Neural cell (in vitro differentiated cells): ENCODE results near the gene BTBD6. TPM values are rescaled to one million over a fixed set of nuclear protein-coding genes. Genes with fewer than 3 reads are reported as not detected.

ENCODE experiments used
- H2AFZ ChIP-seq: fragments of 200-600, 300-800 bp; sonication (generic), shearing (Covaris generic); 2 replicates; pipeline ENCODE4 v1.6.0; 2014; ENCODE audit warnings: low read depth, mild to moderate bottlenecking, antibody characterized with exemption, low read length, moderate library complexity
- H3F3A ChIP-seq: fragments of 200-600 bp; shearing (Covaris generic); 2 replicates; pipeline ENCODE4 v1.6.1; 2016; ENCODE audit warnings: mild to moderate bottlenecking, moderate library complexity, mixed read lengths, antibody characterized with exemption, low read length; ENCODE audit not compliant: insufficient read depth, poor library complexity, severe bottlenecking
- H3K27ac ChIP-seq: fragments of 200-600, 300-800 bp; sonication (generic), shearing (Covaris generic); 2 replicates; pipeline ENCODE4 v1.5.1; 2014; ENCODE audit warnings: mild to moderate bottlenecking, low read length, moderate library complexity
- H3K27me3 ChIP-seq: fragments of 300-800, 200-600 bp; sonication (generic), shearing (Covaris generic); 2 replicates; pipeline ENCODE4 v1.6.0; 2014; ENCODE audit warnings: mild to moderate bottlenecking, low read depth, low read length, moderate library complexity; ENCODE audit not compliant: insufficient read depth
- H3K36me3 ChIP-seq: fragments of 300-800, 200-600 bp; sonication (generic), shearing (Covaris generic); 2 replicates; pipeline ENCODE4 v1.5.1; 2014; ENCODE audit warnings: mild to moderate bottlenecking, antibody characterized with exemption, low read length, moderate library complexity; ENCODE audit not compliant: insufficient read depth
- H3K4me2 ChIP-seq: fragments of 300-800, 200-600 bp; sonication (generic), shearing (Covaris generic); 2 replicates; pipeline ENCODE4 v1.6.0; 2014; ENCODE audit warnings: mild to moderate bottlenecking, low read length
- H3K4me3 ChIP-seq: fragments of 300-800, 200-600 bp; sonication (generic), shearing (Covaris generic); 2 replicates; pipeline ENCODE4 v1.5.1; 2014; ENCODE audit warnings: mild to moderate bottlenecking, low read length, moderate library complexity
- H3K79me2 ChIP-seq: fragments of 200-600 bp; shearing (Covaris generic); replicated peaks from 2 replicates; pipeline ENCODE4 v1.6.0; 2014; ENCODE audit warnings: mild to moderate bottlenecking, low read length, moderate library complexity; ENCODE audit not compliant: insufficient read depth
- H3K9ac ChIP-seq: fragments of 300-800, 200-600 bp; sonication (generic), shearing (Covaris generic); 2 replicates; pipeline ENCODE4 v1.6.1; 2016; ENCODE audit warnings: mild to moderate bottlenecking, low read length, mixed read lengths
- H3K9me2 ChIP-seq: fragments of 200-600 bp; shearing (Covaris generic); 2 replicates; pipeline ENCODE4 v1.6.1; 2016; ENCODE audit warnings: mild to moderate bottlenecking, low read length, mixed read lengths; ENCODE audit not compliant: insufficient read depth
- H3K9me3 ChIP-seq: fragments of 200-600, 300-800 bp; sonication (generic), shearing (Covaris generic); 2 replicates; pipeline ENCODE4 v1.6.1; 2016; ENCODE audit warnings: mild to moderate bottlenecking, mixed run types, low read length, moderate library complexity, mixed read lengths
- H4K20me1 ChIP-seq: fragments of 200-600 bp; shearing (Covaris generic); 2 replicates; pipeline ENCODE4 v1.6.1; 2016; ENCODE audit warnings: mild to moderate bottlenecking, mixed run types; ENCODE audit not compliant: insufficient read depth
- EP300 ChIP-seq: fragments of 450-650 bp; conservative IDR thresholded peaks from 2 replicates; pipeline ENCODE4 v1.6.1; 2014; ENCODE audit warnings: antibody characterized with exemption, mild to moderate bottlenecking, moderate library complexity; ENCODE audit not compliant: poor library complexity, severe bottlenecking
- EZH2 ChIP-seq: fragments of 200-600, 300-800 bp; shearing (Covaris generic), sonication (generic); IDR thresholded peaks from 2 replicates; pipeline ENCODE4 v1.6.1; 2014; ENCODE audit warnings: antibody characterized with exemption, low read length, borderline replicate concordance, mild to moderate bottlenecking; ENCODE audit not compliant: insufficient read depth, poor library complexity, severe bottlenecking
- MXI1 ChIP-seq: fragments of 450-650 bp; conservative IDR thresholded peaks from 2 replicates; pipeline ENCODE4 v1.6.1; 2014; ENCODE audit warnings: antibody characterized with exemption, mild to moderate bottlenecking; ENCODE audit not compliant: poor library complexity, severe bottlenecking
- POLR2AphosphoS5 ChIP-seq: IDR thresholded peaks from 2 replicates; pipeline ENCODE4 v1.6.1; 2012
- RAD21 ChIP-seq: fragments of 450-650 bp; conservative IDR thresholded peaks from 2 replicates; pipeline ENCODE4 v1.6.1; 2014; ENCODE audit warnings: antibody characterized with exemption, mild to moderate bottlenecking, moderate library complexity
- SMC3 ChIP-seq: fragments of 450-650 bp; conservative IDR thresholded peaks from 2 replicates; pipeline ENCODE4 v1.6.1; 2014; ENCODE audit warnings: antibody characterized with exemption, mild to moderate bottlenecking, moderate library complexity; ENCODE audit not compliant: poor library complexity
- TAF1 ChIP-seq: IDR thresholded peaks from 2 replicates; pipeline ENCODE4 v1.6.1; 2012; ENCODE audit warnings: low read depth
- polyA plus RNA-seq: library from polyadenylated mRNA; depleted of rRNA; stranded (reverse); fragments of >200 nt; gene quantifications from 2 replicates; pipeline ENCODE4 v1.2.3, GENCODE V29; 2014
- TF ChIP-seq, protein P1 (sequence below): fragments of 450-650 bp; IDR thresholded peaks from 2 replicates; pipeline ENCODE4 v1.5.1; 2014; ENCODE audit warnings: antibody characterized with exemption, mild to moderate bottlenecking, moderate library complexity; ENCODE audit not compliant: poor library complexity, severe bottlenecking

Gene BTBD6
- polyA plus RNA-seq, 1 donor from 2014 or later = 94.1 TPM

DNA sequence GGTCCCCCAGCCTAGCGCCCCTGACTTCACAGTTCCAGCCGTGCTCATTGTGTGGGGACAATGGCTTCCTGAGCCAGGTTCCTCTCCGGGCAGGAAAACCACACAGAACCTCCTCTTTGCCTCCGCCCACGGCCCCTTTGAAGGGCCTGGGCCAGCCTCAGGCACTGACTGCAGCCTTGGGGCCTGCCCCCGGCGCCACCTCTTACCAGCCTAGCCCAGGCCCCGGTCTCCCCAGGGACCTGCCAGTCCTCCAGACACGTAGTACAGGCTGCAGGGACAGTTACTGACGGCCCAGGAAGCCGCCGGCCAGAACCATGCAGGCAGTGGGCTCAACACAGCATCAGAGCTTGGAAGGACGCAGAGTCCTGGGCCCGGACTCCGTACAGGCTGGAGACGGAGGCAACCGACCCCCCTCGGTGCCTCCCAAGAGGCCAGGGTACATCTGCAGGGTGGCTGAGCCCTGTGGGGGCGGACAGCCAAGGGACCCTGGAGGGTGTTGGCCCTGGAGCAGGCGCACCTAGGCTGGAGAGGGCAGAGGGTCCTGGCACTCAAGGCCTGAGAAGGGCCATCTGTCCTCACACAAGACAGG lies 46.3 kb upstream of the BTBD6 start:
- Histone ChIP-seq H3K9me3 (no peaks in the 10 kb centered on the region), H3K4me2 (no peak overlapping the region), H2AFZ (no peak overlapping the region), H3K9ac (no peak overlapping the region), H3K36me3 (no peaks in the 10 kb centered on the region), H3K79me2 (no peaks in the 10 kb centered on the region), H4K20me1 (no peaks in the 10 kb centered on the region), H3K9me2 (no peaks in the 10 kb centered on the region), H3K27me3 (no peaks in the 10 kb centered on the region), H3K4me3 (no peak overlapping the region), H3K27ac (no peak overlapping the region), H3F3A (no peaks in the 10 kb centered on the region)
- TF ChIP-seq EP300 = no peak

DNA sequence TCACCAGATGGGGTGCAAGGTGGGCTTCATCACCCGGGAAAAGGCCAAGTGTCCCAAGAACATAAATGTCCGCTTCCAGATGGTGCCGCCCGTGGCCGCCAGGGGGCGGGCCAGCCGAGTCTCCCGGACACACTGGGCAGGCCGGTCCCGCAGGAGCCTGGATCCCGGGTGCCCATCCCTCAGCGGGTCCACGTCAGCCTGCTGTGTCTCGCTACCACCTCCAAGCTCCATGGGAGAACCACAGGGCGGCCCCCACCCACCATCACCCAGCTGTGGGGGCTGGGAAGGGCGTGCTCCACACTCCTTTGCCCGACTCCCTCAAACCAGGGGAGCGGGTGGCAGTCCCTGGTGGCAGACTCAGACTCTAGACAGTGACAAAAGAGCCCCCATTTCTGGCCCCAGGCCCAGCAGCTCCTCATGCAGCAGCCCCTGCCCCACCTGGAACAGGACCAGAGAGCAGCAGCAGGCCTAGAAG lies 45.2 kb upstream of the BTBD6 start:
- Histone ChIP-seq H3K27me3 (no peaks in the 10 kb centered on the region), H3K36me3 (no peaks in the 10 kb centered on the region), H3K9me2 (no peaks in the 10 kb centered on the region), H3K4me3 (no peak overlapping the region), H3K4me2 (no peak overlapping the region), H3K79me2 (no peaks in the 10 kb centered on the region), H3F3A (no peaks in the 10 kb centered on the region), H3K9me3 (no peaks in the 10 kb centered on the region), H3K9ac (no peak overlapping the region), H2AFZ (no peak overlapping the region), H3K27ac (no peak overlapping the region), H4K20me1 (no peaks in the 10 kb centered on the region)
- TF ChIP-seq EZH2 = no peak
- TF ChIP-seq SMC3 = peak; percentile 76
- TF ChIP-seq, protein P1, sequence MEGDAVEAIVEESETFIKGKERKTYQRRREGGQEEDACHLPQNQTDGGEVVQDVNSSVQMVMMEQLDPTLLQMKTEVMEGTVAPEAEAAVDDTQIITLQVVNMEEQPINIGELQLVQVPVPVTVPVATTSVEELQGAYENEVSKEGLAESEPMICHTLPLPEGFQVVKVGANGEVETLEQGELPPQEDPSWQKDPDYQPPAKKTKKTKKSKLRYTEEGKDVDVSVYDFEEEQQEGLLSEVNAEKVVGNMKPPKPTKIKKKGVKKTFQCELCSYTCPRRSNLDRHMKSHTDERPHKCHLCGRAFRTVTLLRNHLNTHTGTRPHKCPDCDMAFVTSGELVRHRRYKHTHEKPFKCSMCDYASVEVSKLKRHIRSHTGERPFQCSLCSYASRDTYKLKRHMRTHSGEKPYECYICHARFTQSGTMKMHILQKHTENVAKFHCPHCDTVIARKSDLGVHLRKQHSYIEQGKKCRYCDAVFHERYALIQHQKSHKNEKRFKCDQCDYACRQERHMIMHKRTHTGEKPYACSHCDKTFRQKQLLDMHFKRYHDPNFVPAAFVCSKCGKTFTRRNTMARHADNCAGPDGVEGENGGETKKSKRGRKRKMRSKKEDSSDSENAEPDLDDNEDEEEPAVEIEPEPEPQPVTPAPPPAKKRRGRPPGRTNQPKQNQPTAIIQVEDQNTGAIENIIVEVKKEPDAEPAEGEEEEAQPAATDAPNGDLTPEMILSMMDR = peak; percentile 82
- no peak for TF ChIP-seq POLR2AphosphoS5
- TF ChIP-seq EP300 = no peak
- peak; percentile 59 for TF ChIP-seq RAD21
- TF ChIP-seq MXI1 = no peak

DNA sequence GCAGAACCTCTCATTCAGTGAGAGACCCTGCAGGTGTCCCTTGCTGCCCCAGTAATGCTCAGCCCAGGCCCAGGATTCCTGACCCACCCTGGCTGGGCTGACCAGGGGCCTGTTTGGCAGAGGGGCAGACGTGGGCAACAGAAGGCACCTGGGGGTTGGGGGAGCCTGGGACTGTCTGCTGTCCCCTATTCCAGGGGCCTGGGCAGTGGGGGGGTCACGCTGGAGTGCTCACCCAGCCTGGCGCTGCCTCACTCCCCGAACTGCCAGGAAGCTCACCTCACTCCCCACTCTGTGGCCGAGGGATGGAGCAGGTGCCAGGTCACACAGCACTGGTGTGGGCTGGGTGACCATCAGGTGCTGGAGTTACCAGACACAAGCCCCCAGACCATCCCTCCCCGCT lies 44.6 kb upstream of the BTBD6 start:
- TF ChIP-seq TAF1 = no peak
- H3K27ac ChIP-seq = no peak overlapping the region
- H3K4me3 ChIP-seq = no peak overlapping the region
- no peaks in the 10 kb centered on the region for H3K36me3 ChIP-seq
- H2AFZ ChIP-seq = no peak overlapping the region
- H3K9me3 ChIP-seq = no peaks in the 10 kb centered on the region
- H3K9me2 ChIP-seq = no peaks in the 10 kb centered on the region
- no peaks in the 10 kb centered on the region for H4K20me1 ChIP-seq
- no peak overlapping the region for H3K4me2 ChIP-seq
- H3K27me3 ChIP-seq = no peaks in the 10 kb centered on the region
- H3K79me2 ChIP-seq = no peaks in the 10 kb centered on the region
- no peak overlapping the region for H3K9ac ChIP-seq
- H3F3A ChIP-seq = no peaks in the 10 kb centered on the region
